HG03469 (cell line): ENCODE data around the gene SMYD1.

Experiments
- ATAC-seq: cut with Tn5 transposase; IDR thresholded peaks from one replicate; pipeline ENCODE4 v1.9.1; 2021; ENCODE audit warnings: mild to moderate bottlenecking, moderate library complexity, moderate number of reproducible peaks; ENCODE audit not compliant: unreplicated experiment

SMYD1 gene

DNA sequence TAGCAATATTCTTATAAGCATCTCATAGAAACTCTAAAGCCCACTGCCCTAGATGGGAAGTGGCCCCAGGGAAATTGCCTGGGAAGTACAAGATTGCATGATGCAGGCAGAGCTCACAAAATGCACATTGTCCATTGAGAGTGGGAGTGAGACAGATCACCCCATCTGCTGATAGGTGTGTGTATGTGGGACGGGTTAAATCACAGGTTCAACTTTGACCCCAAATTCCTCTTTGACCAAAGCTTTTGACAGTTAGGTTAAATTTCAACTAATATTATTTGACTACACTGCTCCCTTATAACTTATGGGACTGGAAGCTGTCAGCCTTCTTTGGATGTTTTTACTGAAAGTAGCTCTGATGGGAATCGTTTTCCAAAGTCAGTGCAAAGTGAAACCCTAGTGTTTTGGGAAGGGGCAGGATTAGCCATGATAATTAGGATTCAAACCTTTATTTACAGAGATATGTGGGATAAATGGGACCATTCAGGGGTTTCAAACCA, 71.6 kb downstream of the SMYD1 start:
- no peak for ATAC-seq

DNA sequence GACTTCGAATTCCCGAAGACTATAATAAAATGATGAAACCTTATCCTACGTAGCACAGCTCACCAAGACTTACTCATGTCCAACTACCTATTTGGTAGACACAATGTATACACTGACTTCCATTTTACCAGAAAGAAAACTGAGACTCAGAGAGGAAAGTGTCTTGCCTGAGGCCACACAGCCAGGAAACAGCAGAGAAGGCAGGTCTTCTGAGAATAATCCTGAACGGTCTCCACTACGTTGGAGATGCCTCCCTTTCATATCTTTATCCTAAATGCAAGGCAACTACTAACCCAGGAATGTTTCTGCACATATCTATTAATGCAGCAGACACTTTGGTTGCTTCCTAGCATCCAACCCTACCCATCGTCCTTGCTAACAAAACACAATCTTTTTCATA, 72.2 kb downstream of the SMYD1 start:
- ATAC-seq, result no peak

DNA sequence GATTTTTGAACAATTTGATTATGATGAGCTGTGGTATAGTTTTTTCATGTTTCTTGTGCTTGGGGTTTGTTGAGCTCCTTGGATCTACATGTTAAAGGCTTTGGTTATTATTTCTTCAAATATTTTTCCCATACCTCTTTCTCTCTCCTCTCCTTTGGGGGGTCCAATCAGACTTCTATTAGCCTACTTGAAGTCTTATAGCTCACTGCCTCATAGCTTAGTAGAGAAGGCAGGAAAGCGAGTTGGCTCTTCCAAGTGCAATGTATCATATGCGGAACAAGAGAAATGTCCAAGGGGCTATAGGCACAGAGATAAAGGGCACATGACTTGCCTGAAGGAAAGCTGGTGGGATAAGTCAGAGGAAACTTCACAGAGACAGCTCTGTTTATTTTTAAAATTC, 74.3 kb downstream of the SMYD1 start:
- no peak for ATAC-seq

DNA sequence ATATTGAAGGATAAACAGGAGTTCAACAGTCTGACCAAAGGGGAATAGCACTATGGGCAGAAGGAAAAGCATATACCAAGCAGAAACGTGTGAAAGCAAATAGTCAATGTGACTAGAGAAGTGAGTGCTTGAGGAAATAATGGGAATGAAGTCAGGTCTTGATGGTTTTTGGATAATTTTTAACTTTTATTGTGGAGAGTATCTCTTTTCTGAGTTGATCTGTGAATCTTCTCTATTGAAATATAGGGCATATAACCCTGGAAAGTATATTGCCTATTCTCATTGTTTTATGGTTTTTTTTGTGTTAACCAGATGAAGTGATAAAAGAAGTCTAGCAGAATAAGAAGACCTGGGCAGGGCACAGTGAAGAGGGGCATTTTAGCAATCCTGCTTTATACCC, 76.6 kb downstream of the SMYD1 start:
- ATAC-seq, result no peak

DNA sequence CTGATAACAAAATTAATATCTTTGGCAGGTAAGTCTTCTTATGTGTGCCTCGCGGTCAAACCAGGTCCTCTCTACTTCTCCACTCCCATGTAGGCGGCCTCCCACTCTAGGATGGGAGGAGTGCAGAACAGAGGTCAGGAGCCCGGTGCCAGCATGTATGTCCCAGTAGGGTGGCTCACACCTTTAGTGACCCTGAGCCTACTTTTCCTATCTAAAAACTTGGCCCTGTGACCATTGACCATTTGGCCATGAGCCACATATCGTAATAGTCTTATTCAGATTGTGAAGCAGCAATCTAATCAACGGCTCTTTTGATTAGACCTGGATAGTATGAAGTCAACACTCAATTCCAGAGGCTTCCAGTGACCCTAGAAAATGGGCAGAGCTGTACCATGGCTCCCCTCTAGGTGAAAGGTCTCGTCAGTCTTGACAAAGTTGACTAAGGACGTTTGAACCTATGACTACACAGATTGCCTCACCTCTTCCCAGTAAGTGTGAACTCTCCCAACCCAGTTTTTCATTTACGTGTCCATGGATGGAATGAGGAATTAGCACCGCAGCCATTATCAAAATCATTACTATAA, 77.4 kb downstream of the SMYD1 start:
- no peak for ATAC-seq

DNA sequence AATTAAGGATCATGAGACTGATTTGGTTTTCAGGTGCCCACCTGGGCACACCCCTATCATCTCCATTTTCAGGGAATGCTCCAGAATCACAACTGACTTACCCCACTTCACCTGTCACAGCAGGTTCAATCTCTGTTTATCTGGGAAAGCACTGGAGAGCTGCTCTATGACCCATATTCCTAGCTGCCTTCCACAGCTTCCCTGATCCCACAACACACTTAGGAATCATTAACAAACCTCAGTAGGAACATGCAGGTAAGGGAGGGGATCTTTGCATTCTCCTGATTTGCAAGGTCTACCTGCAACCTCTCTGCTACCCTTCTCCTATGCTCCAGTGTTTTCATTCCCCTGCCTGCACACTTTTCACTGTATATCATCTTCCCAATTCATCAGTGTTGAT, 79.0 kb downstream of the SMYD1 start:
- ATAC-seq, result no peak

DNA sequence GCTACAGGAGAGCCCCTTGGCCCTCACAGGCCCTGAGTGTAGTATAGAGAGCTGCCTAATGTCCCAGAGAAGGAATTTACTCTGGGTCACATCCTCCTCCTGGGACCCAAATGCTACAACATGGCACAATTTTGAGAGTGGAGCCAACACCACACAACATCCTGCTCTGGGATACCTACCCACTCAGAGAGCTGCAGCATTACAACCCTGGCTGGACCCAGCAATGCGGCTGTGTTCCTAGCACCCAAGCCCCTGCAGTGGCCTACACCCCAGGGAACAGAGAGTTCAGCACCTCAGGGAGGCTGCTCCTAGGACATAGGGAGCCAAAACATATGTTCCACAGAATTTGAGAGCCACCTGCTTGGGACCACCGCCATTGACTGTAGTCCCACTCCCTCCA, 79.5 kb downstream of the SMYD1 start:
- no peak for ATAC-seq

DNA sequence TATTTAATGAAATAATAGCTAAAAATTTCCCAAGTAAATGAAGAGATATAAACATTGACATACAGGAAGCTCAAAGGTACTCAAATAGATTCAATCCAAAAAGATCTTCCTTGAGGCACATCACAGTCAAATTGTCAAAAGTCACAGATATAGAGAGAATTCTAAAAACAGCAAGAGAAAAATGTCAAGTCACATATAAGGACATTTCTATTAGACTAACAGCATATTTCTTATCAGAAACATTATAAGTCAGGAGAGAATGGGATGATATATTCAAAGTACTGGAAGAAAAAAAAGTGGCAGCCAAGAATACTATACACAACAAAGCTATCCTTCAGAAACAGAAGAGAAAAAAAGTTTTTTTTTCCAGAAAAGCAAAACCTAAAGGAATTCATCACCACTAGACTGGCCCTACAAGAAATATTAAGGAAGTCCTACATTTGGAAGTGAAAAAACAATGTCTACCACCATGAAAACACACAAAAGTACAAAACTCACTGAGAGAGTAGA, 81.4 kb downstream of the SMYD1 start:
- no peak for ATAC-seq

DNA sequence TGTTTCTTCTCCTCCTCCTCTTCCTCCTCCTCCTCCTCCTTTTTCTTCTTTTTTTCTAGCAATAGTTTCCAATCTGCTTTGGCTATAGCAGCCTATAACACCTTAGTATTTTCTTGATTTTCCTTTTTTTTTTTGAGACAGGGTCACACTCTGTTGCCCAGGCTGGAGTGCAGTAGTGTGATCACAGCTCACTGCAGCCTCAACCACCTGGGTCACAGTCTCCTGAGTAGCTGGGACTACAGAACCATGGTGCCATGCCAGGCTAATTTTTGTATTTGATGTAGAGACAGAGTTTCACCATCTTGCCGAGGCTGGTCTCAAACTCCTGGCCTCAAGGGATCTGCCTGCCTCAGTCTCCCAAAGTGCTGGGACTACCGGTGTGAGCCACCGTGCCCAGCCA, 91.9 kb downstream of the SMYD1 start:
- ATAC-seq, result no peak

DNA sequence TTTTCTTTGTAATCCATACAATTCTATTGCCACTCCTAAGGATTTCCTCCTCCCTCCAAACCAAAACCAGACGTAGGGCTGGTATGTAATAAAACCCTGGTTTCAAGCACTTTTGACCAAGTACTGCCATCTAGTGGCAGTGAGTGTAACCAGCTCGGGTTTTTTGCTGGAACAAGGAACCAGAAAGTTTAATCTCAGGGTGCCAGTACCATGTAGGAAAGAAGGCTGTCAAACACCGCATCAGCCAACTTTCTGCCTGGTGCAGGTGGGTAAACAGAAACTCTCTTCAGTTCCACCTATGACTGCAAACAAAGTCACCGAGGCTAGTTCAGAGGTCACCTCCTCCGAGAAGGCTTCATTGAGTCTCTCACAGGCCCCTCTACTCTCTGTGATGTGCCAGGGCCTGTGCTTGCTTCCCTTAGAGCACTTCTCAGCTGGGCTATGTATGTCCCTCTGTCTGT, 92.4 kb downstream of the SMYD1 start:
- no peak for ATAC-seq

DNA sequence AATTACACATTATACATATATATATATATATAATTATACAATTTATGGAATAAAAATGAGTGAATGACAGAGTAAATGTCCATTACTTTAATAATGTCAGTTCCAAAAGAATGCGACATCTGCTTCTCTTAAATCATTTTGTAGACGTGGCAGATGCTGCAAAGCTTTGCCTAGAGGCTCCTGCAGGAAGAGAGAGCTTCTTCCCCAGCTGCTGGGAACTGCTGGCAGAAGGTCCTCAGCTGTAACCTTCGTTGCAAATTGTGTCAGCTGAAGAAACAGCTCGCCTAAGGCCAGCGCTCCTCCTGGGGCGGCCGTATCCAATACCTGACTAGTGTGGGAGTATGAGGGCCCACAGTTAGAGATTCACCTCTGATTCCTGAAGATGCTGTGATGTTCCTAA, 92.9 kb downstream of the SMYD1 start:
- ATAC-seq, result no peak

DNA sequence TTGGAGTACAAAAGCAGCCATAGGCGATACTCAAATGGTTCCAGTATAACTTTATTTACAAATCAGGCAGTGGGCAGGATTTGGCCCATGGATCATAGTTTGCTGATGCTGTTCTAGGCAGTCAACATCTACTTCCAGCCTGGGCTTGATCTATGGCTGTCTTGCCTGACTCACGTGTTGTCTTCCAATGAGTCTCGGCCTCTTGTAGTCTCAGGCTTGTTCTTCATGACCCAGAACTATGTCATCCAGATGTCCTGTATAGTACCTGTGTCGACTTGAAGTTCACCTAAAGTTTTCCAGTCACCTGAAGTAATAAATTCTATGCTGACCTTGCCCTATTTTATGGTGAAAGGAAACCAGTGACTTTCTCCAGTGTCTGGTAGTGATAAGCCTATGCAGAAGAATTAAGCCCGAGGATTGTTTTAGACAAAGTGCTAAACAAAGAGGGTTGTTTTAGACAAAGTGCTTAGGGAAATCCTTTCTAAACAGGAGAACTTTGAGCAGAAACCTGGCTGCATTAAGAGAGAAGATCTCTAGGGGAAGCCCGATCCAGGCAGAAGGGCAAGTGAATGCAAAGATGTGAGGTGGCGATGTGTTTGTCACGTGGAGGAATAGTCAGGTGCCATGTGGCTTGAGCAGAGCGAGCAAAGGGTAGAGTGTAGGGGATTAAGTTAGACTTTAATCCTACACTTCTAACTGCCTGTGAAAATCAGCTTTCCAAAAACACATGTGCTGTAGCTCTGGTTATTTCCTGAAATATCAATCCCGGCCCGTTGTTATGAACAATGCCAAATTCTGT, 94.0 kb downstream of the SMYD1 start:
- ATAC-seq, result no peak
